ENCODE results near the gene NCBP2L.

Gene NCBP2L

GRCh38 chrX:107743995-107744394 lies 33.5 kb upstream of the NCBP2L start:
- Mint-ChIP-seq H3K4me3 (no peak overlapping the region), H3K9me3 (no peaks in the 10 kb centered on the region), H3K4me1 (ENCODE audit: low read depth) (peaks cover 37% of the 10 kb centered on the region)

DNA sequence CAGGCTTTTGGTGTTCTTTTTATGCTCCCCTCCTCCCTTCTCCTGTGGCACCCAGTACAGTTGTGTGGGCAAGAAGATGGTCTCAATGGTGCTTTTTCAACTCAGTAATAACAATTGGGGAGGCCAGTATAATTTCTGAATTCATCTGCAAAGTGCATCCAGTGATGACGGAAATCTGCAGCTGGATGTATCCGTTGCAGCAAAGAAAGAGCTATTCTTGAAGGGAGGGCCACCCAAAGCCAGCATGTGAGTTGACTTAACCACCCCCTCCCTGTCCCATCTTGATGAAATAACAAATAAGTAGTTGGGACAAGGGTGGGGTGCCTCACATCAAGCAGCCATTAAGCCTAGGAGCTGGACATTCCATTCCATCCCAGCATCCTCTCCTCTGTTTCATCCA lies 32.7 kb upstream of the NCBP2L start:
- Mint-ChIP-seq H3K36me3 (ENCODE audit: low read depth) (no peaks in the 10 kb centered on the region), H3K27ac (no peak overlapping the region), H3K9me3 (no peaks in the 10 kb centered on the region), H3K4me3 (no peak overlapping the region), H3K27me3 (no peaks in the 10 kb centered on the region), H3K4me1 (ENCODE audit: low read depth) (peaks cover 31% of the 10 kb centered on the region)
- DNase-seq = no peak

More at GRCh38 chrX:107743995-107744394, 33.5 kb upstream of the NCBP2L start:
- Mint-ChIP-seq H3K27me3 (no peaks in the 10 kb centered on the region), H3K27ac (no peak overlapping the region), H3K36me3 (ENCODE audit: low read depth) (no peaks in the 10 kb centered on the region)
- DNase-seq = no peak

- H3K4me1 Mint-ChIP-seq (ENCODE audit: low read depth) = peaks cover 6% of the 10 kb centered on the region
- H3K27me3 Mint-ChIP-seq = no peaks in the 10 kb centered on the region
- H3K9me3 Mint-ChIP-seq = no peaks in the 10 kb centered on the region
- H3K36me3 Mint-ChIP-seq (ENCODE audit: low read depth) = no peaks in the 10 kb centered on the region
- no peak for DNase-seq
- H3K4me3 Mint-ChIP-seq = no peak overlapping the region
- no peak overlapping the region for H3K27ac Mint-ChIP-seq
These were observed 29.9 kb upstream of the NCBP2L start for GRCh38 chrX:107747596-107748161.

DNA sequence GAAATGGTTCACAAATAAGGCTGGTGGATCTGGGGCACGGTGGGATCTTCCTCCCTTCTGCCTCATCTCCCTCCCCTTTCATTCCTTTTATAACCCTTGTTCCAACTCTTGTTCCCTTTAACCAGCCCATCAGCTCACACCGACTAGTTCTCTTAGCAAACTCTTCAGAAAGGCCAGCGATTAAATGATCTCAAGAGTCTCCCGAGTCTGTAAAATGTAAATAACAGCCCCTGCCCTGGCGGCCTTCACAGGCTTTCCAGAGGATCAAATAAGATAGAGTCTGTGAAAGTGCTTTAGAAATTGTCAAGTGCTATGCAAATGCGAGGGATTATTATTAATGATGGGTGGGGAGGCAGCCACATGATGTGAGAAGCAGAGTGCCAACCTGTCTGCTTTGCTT lies 29.0 kb upstream of the NCBP2L start:
- peaks cover 2% of the 10 kb centered on the region for H3K4me1 Mint-ChIP-seq (ENCODE audit: low read depth)
- H3K27ac Mint-ChIP-seq = no peak overlapping the region
- H3K27me3 Mint-ChIP-seq = no peaks in the 10 kb centered on the region
- no peak overlapping the region for H3K4me3 Mint-ChIP-seq
- no peak for DNase-seq
- H3K9me3 Mint-ChIP-seq = no peaks in the 10 kb centered on the region
- H3K36me3 Mint-ChIP-seq (ENCODE audit: low read depth) = no peaks in the 10 kb centered on the region

DNA sequence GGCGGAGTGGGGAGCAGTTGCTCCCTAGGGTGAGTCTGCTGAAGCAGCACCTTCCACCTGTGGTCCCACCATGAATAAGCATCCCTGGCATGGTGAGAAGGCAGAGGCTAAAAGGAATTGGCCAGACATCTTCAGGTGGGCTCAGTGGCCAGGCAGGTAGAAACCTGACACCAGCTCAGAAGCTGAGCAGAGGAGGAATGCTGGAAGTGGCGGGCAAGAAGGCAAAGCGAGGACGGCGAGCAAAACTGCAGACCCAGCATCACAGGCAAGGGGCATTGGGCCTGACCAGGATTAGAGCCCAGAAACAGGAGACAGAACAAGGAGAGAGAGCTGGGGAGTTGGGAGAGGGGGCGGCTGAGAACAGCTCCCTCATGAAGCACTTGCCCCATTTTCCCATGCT lies 27.3 kb upstream of the NCBP2L start:
- Mint-ChIP-seq H3K27me3 (no peaks in the 10 kb centered on the region), H3K27ac (no peak overlapping the region), H3K4me3 (no peak overlapping the region), H3K4me1 (ENCODE audit: low read depth) (no peaks in the 10 kb centered on the region), H3K36me3 (ENCODE audit: low read depth) (no peaks in the 10 kb centered on the region), H3K9me3 (no peaks in the 10 kb centered on the region)
- no peak for DNase-seq

DNA sequence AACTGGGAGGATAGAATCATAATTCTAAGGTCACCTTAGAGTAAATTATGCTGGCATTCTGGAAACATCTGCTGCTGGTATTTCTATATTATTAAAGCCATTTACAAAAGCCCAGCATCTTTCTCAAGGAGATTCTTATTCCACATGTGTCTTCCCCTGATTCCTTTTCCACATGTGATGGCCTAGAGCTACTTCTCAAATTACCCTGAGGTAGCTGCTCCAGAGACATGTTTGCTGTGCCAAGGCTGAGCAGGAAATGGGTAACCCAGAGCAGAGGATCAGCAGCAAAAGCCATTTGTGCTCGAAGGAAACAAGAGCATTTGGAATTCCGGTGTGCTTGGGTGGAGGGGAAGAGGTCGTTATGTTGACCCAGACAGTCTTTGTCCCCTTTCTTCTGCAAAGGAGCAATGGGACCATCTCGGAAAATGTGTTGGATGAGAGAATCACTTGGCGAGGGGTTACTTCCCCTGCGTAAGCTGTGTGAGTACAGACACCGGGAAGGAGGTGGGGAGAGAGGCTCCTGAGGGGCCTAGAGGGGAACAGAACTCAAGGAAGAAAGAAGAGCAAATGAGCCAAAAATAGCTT lies 26.6 kb upstream of the NCBP2L start:
- Mint-ChIP-seq H3K4me1 (ENCODE audit: low read depth) (peaks cover 4% of the 10 kb centered on the region), H3K9me3 (no peaks in the 10 kb centered on the region), H3K27me3 (no peaks in the 10 kb centered on the region), H3K4me3 (no peak overlapping the region), H3K36me3 (ENCODE audit: low read depth) (no peaks in the 10 kb centered on the region), H3K27ac (no peak overlapping the region)
- DNase-seq = no peak

- Mint-ChIP-seq H3K27ac (no peak overlapping the region), H3K4me1 (ENCODE audit: low read depth) (peaks cover 4% of the 10 kb centered on the region)
These were observed 25.5 kb upstream of the NCBP2L start for GRCh38 chrX:107752043-107752442.

GRCh38 chrX:107752714-107753113 lies 24.8 kb upstream of the NCBP2L start:
- H3K9me3 Mint-ChIP-seq = no peaks in the 10 kb centered on the region
- no peak overlapping the region for H3K27ac Mint-ChIP-seq
- no peak overlapping the region for H3K4me3 Mint-ChIP-seq
- DNase-seq = no peak
- H3K27me3 Mint-ChIP-seq = no peaks in the 10 kb centered on the region
- H3K4me1 Mint-ChIP-seq (ENCODE audit: low read depth) = peaks cover 4% of the 10 kb centered on the region
- H3K36me3 Mint-ChIP-seq (ENCODE audit: low read depth) = no peaks in the 10 kb centered on the region

More at GRCh38 chrX:107752043-107752442, 25.5 kb upstream of the NCBP2L start:
- no peaks in the 10 kb centered on the region for H3K36me3 Mint-ChIP-seq (ENCODE audit: low read depth)
- no peaks in the 10 kb centered on the region for H3K27me3 Mint-ChIP-seq
- H3K9me3 Mint-ChIP-seq = no peaks in the 10 kb centered on the region
- H3K4me3 Mint-ChIP-seq = no peak overlapping the region
- DNase-seq = no peak

DNA sequence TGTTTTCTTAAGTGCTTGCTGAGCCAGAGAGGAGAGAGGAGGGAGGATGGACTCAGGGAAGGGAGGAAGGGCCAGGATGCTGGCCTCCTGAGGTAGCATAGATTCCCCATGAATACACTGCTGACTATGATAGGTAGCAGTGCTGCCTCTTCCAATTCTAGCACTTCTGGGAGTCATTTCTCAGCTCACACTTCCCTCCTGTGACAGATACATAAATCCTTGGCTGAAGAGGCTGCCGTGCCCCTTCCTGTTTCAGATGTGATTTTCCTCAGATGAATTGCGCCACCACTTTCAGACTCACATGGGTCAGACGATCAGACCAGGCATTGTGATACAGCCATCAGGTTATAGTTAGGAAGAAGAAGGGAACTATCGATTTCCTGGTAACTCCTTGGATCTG lies 24.3 kb upstream of the NCBP2L start:
- DNase-seq = no peak
- H3K4me3 Mint-ChIP-seq = no peak overlapping the region
- no peaks in the 10 kb centered on the region for H3K9me3 Mint-ChIP-seq
- H3K27me3 Mint-ChIP-seq = no peaks in the 10 kb centered on the region
- H3K4me1 Mint-ChIP-seq (ENCODE audit: low read depth) = peaks cover 6% of the 10 kb centered on the region
- H3K36me3 Mint-ChIP-seq (ENCODE audit: low read depth) = no peaks in the 10 kb centered on the region
- no peak overlapping the region for H3K27ac Mint-ChIP-seq

DNA sequence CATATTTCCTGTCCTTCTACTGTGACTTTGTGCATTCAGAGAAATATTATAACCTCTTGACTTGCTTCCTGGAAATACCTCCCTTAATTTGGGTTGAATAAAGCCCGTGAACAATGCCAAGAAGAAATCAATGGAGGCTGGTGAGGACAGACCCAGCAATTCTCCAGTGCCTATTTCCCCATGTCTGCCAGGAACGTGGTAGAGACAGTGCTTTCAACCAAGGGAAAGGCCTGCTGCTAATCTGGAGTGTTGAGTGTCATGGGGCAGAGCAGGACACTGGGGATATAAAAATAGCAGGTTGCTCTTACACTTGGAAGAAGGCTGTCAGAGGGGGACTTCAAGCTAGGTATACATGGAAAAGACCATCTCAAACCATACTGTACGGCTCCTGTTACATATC lies 21.8 kb upstream of the NCBP2L start:
- Mint-ChIP-seq H3K9me3 (no peaks in the 10 kb centered on the region), H3K27me3 (peaks cover 3% of the 10 kb centered on the region), H3K36me3 (ENCODE audit: low read depth) (no peaks in the 10 kb centered on the region), H3K27ac (no peak overlapping the region), H3K4me1 (ENCODE audit: low read depth) (peaks cover 8% of the 10 kb centered on the region), H3K4me3 (no peak overlapping the region)
- no peak for DNase-seq

- DNase-seq = no peak
- H3K36me3 Mint-ChIP-seq (ENCODE audit: low read depth) = no peaks in the 10 kb centered on the region
- H3K9me3 Mint-ChIP-seq = no peaks in the 10 kb centered on the region
- no peak overlapping the region for H3K27ac Mint-ChIP-seq
- no peak overlapping the region for H3K4me3 Mint-ChIP-seq
- H3K4me1 Mint-ChIP-seq (ENCODE audit: low read depth) = peaks cover 8% of the 10 kb centered on the region
- peaks cover 6% of the 10 kb centered on the region for H3K27me3 Mint-ChIP-seq
These were observed 19.2 kb upstream of the NCBP2L start for GRCh38 chrX:107758231-107758766.

- no peak for DNase-seq
- Mint-ChIP-seq H3K4me3 (no peak overlapping the region), H3K36me3 (ENCODE audit: low read depth) (no peaks in the 10 kb centered on the region), H3K27me3 (peaks cover 7% of the 10 kb centered on the region), H3K4me1 (ENCODE audit: low read depth) (peaks cover 7% of the 10 kb centered on the region), H3K9me3 (no peaks in the 10 kb centered on the region), H3K27ac (no peak overlapping the region)
These were observed 17.0 kb upstream of the NCBP2L start for GRCh38 chrX:107760304-107761077.

DNA sequence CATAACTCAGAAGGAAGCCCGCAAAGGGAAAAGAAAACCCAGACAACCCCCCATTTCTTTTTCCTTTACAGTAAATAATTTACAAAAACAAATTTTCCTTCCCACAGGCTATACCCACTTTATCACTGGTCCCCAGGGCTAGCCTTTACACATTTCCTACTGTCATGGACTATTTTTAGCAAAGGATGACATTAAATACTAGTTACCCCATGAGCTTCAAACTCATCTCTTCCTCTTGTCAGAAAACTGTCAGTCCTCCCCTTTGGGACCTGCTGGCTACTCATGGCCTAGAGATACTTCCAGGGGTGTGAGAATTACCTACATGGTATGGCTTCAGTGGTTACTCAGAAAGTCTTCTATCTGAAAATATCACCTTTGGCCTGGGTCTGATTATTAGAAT lies 13.9 kb upstream of the NCBP2L start:
- Mint-ChIP-seq H3K27ac (no peak overlapping the region), H3K4me3 (no peak overlapping the region), H3K9me3 (no peaks in the 10 kb centered on the region), H3K27me3 (peaks cover 10% of the 10 kb centered on the region), H3K4me1 (ENCODE audit: low read depth) (no peaks in the 10 kb centered on the region), H3K36me3 (ENCODE audit: low read depth) (no peaks in the 10 kb centered on the region)
- DNase-seq = no peak

DNA sequence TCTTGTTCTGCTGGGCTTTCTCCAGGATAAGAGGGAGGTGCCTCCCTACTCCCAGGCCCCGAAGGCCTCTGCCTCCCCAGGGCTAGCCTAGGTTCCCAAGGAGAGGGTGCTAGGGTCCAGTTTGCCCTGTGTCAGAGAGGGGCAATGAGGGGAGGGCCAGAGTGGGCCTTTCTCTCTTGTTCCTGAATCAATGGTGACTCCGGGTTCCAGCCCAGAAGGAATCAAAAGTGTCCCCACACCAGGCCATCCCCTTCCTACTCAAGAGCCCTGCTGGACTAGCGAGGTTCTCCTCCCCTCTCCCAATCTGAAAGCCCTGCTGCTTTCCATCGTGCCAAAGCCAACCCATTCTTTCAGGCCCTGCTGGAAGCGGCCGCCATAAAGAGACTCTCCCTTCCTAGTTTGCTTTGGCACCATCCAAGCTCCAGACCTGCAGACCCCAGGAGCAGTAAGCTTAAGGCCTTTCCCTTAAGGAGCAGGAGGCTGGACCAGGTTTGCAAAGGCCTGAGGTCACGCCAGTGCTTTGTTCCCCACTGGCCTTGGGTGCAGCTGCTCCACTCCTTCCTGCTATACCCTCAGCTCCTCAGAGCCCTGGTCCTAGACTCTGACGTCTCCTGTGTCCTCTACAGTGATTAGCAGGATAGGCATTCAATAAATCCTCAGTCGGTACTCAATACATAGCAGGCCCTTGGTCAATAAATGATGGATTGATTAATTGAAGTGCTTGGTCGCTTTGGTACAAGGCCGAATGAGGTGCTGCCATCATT lies 12.5 kb upstream of the NCBP2L start:
- Mint-ChIP-seq H3K4me3 (no peak overlapping the region), H3K36me3 (ENCODE audit: low read depth) (no peaks in the 10 kb centered on the region), H3K9me3 (no peaks in the 10 kb centered on the region), H3K27ac (no peak overlapping the region), H3K27me3 (peaks cover 9% of the 10 kb centered on the region), H3K4me1 (ENCODE audit: low read depth) (peaks cover 5% of the 10 kb centered on the region)
- no peak for DNase-seq

Data from activated T-cell treated with anti-CD3 and anti-CD28 coated beads, Interleukin-2, amount 50 U/mL, for 24 hours (primary cell).